Measurements from ENCODE around the gene OR5H2.

DNA sequence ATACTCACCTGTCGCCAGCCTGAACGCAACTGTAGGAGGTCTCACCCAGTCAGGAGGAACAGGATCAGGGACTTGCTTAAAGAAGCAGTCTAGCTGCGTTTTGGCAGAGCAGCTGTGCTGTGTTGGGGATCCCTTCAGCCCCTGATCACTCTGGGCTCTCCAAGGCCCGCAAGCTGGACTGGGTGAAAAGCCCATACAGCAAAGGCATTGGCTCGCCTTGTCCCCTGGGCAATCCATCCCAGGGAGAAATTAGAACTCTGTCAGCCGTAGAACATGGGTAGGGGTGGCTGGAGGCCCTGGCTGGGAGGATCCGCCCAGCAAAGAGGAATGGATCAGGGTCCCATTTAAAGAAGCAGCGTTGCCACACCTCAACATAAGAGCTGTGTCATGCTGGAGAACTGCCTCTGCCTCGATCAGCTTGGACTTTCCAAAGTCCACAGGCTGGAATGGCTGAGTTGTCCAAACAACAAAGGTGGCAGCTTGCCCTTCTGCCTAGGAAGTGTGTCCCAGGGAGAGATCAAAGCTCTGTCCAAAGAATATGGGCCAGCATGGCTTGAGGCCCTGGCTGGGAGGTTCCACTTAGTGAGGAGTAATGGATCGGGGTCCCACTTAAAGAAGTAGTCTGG lies 9.1 kb downstream of the OR5H2 start:
- TF ChIP-seq POLR2AphosphoS5 (IDR thresholded peaks at IDR 0.05; ENCODE audit: low read depth, low read length) (no peak), POLR2A (IDR thresholded peaks at IDR 0.05; ENCODE audit: low read depth, low read length) (no peak), TAF1 (IDR thresholded peaks at IDR 0.05; ENCODE audit: borderline replicate concordance, low read depth, low read length) (no peak)

Data from GM12892 (cell line).